NCI-H146 (cell line): ENCODE results near the gene PATE4.
A peak's percentile ranks its signal among the peaks of the same experiment; 100 is the strongest.

Experiments
- DNase-seq: peaks from one replicate; lab custom pipeline; 2025; lab: John Stamatoyannopoulos, UW

PATE4 gene

DNA sequence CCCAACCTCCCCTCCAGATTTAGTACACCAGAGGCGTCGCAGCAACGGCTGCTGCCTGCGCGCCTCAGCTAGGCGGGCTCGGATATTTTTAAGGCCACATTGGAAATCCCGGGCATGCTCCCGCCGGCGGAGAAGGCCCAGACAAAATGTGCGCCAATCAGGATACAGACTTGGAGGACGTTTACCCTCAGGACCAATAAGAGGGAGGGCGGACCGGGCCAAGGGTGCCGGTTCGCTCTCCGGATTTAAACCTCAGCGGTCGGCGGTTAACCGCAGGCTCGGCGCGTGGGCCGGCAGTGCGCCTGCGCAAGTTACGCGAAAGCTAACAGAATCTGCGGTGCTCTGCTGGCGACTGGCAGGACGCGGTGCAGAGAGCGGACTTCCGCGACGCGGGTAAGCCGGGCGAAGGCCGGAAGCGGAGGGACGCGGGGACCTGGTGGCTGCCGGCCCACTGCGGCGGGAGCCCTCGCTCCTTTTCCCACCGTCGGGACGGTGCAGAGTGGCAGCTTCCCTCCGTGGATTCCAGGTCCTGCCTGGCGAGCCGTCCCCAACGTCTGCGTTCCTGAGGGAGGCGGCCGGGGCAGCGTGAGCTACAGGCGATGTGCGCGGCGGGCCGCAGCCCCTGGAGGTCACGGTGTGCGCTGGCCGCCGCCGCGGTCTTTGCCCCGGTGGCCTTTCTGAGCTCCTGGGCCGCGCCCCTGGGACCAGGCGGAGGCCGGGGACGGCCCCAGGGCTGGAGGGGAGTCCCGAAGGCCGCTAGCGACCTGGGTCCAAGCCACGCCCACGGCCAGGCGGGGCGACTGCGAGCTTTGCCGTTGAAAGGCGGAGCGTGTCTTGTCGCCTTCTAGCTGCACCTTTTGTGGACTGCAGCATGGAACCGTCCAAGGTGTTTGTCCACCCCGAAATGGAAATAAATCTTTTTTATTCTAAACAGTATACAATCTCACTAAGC, 54.5 kb downstream of the PATE4 start, which contains the start of gene HYLS1:
Gene HYLS1 (plus strand): TSS at position 296 of the 952 bp plus-strand sequence. CDS start 11,701 bp downstream, outside the sequence.
- peak; percentile 92 for DNase-seq
